Measurements from ENCODE around the gene LMOD2. TPM values are rescaled to one million over a fixed set of nuclear protein-coding genes. Genes with fewer than 3 reads are reported as not detected.

Gene LMOD2
- total RNA-seq, 1 experiment from 2014 or later = not detected

- TF ChIP-seq CTCF (conservative IDR thresholded peaks at IDR 0.05) = peak; percentile 79
- Histone ChIP-seq H3K79me2 (ENCODE audit: insufficient read depth, low read length) (no peaks in the 10 kb centered on the region), H4K8ac (replicated peaks; ENCODE audit: insufficient read length, low read depth, low read length) (no peak overlapping the region), H2BK15ac (ENCODE audit: low read depth, low read length) (no peak overlapping the region), H3K9ac (ENCODE audit: extremely low read depth, insufficient read length, low read length) (no peak overlapping the region), H3K79me1 (ENCODE audit: insufficient read depth, low read depth, low read length, poor library complexity, severe bottlenecking) (no peaks in the 10 kb centered on the region), H3K18ac (ENCODE audit: insufficient read length, low read depth, low read length) (no peak overlapping the region), H3K14ac (ENCODE audit: insufficient read depth, low read length) (no peak overlapping the region), H3K56ac (ENCODE audit: insufficient read length, low read depth, low read length) (no peak overlapping the region), H3K4ac (ENCODE audit: low read depth, low read length) (no peak overlapping the region), H3K9me3 (ENCODE audit: control insufficient read depth, low read depth, low read length) (no peaks in the 10 kb centered on the region), H3K23ac (ENCODE audit: insufficient read length, low read depth, low read length) (no peak overlapping the region), H3T11ph (ENCODE audit: low read length) (no peak overlapping the region), H3K27ac (ENCODE audit: insufficient read length, low read depth, low read length) (no peak overlapping the region), H2AK5ac (ENCODE audit: insufficient read length, low read length) (no peak overlapping the region), H2BK120ac (ENCODE audit: low read depth, low read length, poor library complexity, severe bottlenecking) (no peak overlapping the region), H3K4me2 (ENCODE audit: insufficient read depth, insufficient read length, low read length) (no peak overlapping the region), H2BK12ac (ENCODE audit: insufficient read length, low read depth, low read length) (no peak overlapping the region), H3K4me1 (ENCODE audit: insufficient read depth, low read length) (peaks cover 5% of the 10 kb centered on the region; the same call in 1 of the 2 replicates), H4K91ac (ENCODE audit: insufficient read length, low read depth, low read length) (no peak overlapping the region), H4K5ac (ENCODE audit: insufficient read length, low read depth, low read length) (no peak overlapping the region), H2AFZ (ENCODE audit: low read length) (no peak overlapping the region), H4K20me1 (ENCODE audit: control insufficient read depth, insufficient read depth, insufficient read length) (no peaks in the 10 kb centered on the region), H2BK20ac (ENCODE audit: low read depth, low read length, poor library complexity, severe bottlenecking) (no peak overlapping the region), H3K23me2 (ENCODE audit: insufficient read length, low read depth, low read length, poor library complexity, severe bottlenecking) (no peaks in the 10 kb centered on the region), H2BK5ac (ENCODE audit: insufficient read length, low read length) (no peak overlapping the region), H3K27me3 (ENCODE audit: insufficient read depth, low read length) (no peaks in the 10 kb centered on the region)
- Mint-ChIP-seq H3K4me1 (peaks cover 3 to 6% of the 10 kb centered on the region in 2 experiments; a peak in 3 of 4 replicates), H3K36me3 (ENCODE audit: insufficient read depth in 1 of 3, low read depth in 3 of 3) (no peaks in the 10 kb centered on the region), H3K9me3 (no peaks in the 10 kb centered on the region), H3K4me3 (no peak overlapping the region), H3K27ac (peak overlapping the region in 1 of 3 experiments; percentile 50; a peak in 2 of 7 replicates), H3K27me3 (ENCODE audit: low read depth) (no peaks in the 10 kb centered on the region)
- WGBS (ENCODE audit: extremely low coverage, insufficient read length, low lambda C conversion rate) = no CpG with 5 or more reads among the region's 12 CpGs
- peak; percentile 79 for DNase-seq
Observed at GRCh38 chr7:123624527-123625183, 31.0 kb upstream of the LMOD2 start.

All from H9 (cell line).